GM18519 (cell line): ENCODE results near the gene IMPDH2.
"Not testable (repeated sequence)": the region's sequence is repeated elsewhere in the genome, so short reads cannot be mapped to it uniquely, and the experiment has no call there.

ENCODE experiments used
- ATAC-seq: cut with Tn5 transposase; IDR thresholded peaks from one replicate; pipeline ENCODE4 v1.9.1; 2021; ENCODE audit warnings: mild to moderate bottlenecking, moderate library complexity; ENCODE audit not compliant: unreplicated experiment, low FRiP score

The IMPDH2 gene

DNA sequence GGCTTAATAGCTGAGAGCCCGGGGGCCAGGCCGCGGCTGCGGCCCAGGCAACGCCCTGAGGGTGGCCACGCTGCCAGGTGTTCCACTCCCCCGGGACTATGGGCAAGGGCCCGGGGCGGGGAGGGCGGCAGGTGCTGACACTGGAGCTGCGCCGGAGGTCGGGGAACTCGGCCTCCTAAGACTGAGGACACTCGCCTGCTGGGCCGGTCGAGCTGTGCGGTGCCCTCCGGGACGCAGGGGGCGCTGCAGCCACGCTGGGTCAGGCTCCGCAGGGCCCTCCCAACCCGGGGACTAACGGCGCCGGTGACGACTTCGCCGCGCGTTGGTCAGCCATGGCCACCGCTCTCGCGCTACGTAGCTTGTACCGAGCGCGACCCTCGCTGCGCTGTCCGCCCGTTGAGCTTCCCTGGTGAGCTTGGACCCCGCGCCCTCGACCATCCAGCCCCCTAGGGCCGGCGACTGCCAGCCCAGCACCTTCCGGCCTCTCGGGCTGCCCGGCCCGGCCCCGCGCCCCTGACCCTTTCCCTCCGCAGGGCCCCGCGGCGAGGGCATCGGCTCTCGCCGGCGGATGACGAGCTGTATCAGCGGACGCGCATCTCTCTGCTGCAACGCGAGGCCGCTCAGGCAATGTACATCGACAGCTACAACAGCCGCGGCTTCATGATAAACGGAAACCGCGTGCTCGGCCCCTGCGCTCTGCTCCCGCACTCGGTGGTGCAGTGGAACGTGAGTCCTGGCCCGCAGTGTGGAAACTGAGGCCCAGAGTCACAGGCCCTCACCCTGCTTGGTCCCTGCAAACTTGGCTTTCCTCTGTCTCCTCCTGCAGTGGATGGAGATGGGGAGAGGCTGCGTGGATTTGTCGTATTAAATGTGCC lies 7.1 kb downstream of the IMPDH2 start, which contains the start of gene NDUFAF3:
TSS of gene NDUFAF3 (plus strand) at position 309 of the 875 bp plus-strand sequence. CDS start at position 333, 24 bp downstream.
- ATAC-seq = peak; percentile 34

GRCh38 chr3:49021213-49021812 lies 7.9 kb downstream of the IMPDH2 start:
- peak; percentile 35 for ATAC-seq

- no peak for ATAC-seq
These were observed 8.6 kb downstream of the IMPDH2 start for GRCh38 chr3:49020330-49021212.

DNA sequence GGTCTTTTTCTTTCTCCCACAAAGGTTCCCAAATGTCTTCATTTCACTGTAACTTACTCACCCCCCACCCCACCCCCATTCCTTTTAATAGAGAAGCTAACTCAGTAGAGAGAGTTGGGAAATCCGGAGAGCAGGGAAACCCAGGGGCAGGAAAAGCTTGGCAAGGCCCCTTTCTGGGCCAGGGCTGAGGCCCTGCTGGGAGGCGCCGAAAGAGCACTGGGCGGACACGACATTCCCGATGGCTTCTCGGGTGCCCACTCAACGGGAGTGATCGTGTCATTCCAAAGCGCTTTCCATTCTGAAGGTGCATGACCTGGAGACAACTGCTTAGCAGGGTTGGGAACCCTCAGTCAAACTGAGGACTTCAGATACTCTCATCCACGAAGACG lies 9.3 kb downstream of the IMPDH2 start:
- ATAC-seq = no peak

DNA sequence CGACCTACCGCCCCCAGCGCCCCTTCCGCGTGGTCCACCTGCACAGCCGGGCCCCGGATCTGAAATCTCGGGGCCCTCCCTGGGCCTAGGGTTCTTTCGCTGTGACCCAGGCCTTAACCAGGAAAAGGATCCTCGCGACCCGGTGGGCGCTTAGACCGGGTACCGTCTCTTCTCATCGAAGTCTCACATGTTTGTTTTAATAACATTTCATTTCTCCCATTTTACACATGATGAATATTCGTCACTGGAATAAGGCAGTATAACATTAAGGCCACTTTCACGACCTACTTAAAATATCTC lies 10.5 kb downstream of the IMPDH2 start:
- no peak for ATAC-seq

GRCh38 chr3:49017971-49018706 lies 11.1 kb downstream of the IMPDH2 start, which contains the start of gene DALRD3:
Gene DALRD3, minus strand, starts transcription at chr3:49018580. Its CDS starts 16 bp downstream, at chr3:49018564.
- no peak for ATAC-seq

- ATAC-seq = no peak
These were observed 11.8 kb downstream of the IMPDH2 start for GRCh38 chr3:49017229-49017970.

GRCh38 chr3:49016414-49017228 lies 12.6 kb downstream of the IMPDH2 start:
- no peak for ATAC-seq

- ATAC-seq = no peak
These were observed 13.4 kb downstream of the IMPDH2 start for GRCh38 chr3:49015765-49016164.

- ATAC-seq = no peak
These were observed 14.1 kb downstream of the IMPDH2 start for GRCh38 chr3:49015072-49015471.

DNA sequence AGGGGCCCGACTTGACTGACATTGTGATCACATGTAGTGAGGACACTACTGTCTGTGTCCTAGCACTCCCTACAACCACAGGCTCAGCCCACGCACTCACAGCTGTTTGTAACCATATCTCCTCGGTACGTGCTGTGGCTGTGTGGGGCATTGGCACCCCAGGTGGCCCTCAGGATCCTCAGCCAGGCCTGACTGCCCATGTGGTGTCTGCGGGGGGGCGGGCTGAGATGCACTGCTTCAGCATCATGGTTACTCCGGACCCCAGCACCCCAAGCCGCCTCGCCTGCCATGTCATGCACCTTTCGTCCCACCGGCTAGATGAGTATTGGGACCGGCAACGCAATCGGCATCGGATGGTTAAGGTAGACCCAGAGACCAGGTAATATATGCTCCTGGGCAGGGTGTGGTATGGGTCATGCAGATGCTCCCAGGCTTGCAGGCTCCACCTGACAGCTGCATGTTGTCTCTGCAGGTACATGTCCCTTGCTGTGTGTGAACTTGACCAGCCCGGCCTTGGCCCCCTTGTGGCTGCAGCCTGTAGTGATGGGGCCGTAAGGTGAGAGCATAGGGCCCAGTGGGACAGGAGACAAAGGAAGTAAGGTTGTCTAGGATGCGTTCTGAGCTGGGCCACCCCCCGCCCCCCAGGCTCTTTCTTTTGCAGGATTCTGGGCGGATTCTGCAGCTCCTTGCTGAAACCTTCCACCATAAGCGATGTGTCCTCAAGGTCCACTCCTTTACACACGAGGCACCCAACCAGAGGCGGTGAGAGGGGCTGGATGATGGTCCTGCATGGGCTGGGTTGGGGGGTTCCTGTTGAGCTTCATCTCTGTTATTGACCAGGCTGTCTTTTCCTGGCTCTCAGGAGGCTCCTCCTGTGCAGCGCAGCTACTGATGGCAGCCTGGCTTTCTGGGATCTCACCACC lies 15.2 kb downstream of the IMPDH2 start:
- no peak for ATAC-seq

GRCh38 chr3:49013113-49013737 lies 16.0 kb downstream of the IMPDH2 start:
- no peak for ATAC-seq

DNA sequence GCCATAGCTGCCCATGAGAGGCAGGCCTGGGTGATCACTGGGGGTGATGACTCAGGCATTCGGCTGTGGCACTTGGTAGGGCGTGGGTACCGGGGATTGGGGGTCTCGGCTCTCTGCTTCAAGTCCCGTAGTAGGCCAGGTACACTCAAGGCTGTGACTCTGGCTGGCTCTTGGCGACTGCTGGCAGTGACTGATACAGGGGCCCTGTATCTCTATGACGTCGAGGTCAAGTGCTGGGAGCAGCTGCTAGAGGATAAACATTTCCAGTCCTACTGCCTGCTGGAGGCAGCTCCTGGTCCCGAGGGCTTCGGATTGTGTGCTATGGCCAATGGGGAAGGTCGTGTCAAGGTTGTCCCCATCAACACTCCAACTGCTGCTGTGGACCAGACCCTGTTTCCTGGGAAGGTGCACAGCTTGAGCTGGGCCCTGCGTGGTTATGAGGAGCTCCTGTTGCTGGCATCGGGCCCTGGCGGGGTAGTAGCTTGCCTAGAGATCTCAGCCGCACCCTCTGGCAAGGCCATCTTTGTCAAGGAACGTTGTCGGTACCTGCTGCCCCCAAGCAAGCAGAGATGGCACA lies 16.7 kb downstream of the IMPDH2 start:
- ATAC-seq = no peak

- ATAC-seq = no peak
These were observed 19.8 kb downstream of the IMPDH2 start for GRCh38 chr3:49009396-49009795.

GRCh38 chr3:49008627-49009026 lies 20.6 kb downstream of the IMPDH2 start:
- ATAC-seq = not testable (repeated sequence)

DNA sequence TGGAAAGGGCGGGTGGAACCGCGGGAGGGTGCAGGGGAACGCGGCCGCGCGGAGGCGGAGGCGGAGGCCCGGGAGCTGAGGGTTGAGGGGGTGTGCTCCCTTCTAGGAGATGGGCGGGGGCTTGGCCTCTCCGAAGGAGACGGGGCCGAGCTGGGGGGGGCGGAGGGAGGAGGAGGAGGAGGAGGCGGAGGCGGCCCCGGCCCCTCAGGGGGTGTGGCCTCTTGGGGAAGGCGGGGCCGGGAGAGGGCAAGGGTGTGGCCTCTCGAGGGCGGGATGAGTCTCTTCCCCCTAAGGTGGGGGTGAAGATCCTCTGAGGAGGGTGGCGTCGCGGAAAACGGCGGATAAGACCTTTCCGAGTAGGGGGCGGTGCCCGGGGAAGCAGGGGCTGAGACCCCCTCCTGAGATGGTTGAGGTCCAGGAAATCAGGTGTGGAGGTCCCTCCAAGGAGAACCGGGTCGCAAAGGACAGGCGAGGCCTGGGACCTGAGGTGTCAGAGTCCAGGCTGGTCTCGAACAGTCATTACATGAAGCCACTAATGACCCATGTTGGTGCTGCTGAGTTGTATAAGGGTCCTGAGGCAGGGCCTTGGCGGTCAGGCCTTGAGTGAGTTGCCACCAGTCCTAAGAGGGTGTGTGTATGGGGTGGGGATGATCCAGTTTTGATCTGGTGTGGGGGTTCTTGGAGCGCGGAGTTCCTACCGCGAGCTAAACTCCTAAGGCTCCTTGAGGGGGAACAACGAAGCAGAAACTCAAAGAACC lies 21.2 kb downstream of the IMPDH2 start:
- ATAC-seq = peak; percentile 25
